ENCODE data around the gene RASSF7. TPM values are rescaled to one million over a fixed set of nuclear protein-coding genes. Genes with fewer than 3 reads are reported as not detected.

The RASSF7 gene
- total and polyA plus RNA-seq, 10 of the 15 experiments (the other 5 are each of a cell fraction or from before 2014, with no cell fraction given) = 0.39 to 29.7 (median 13.2) TPM

GRCh38 chr11:568306-569157 lies 7.8 kb downstream of the RASSF7 start (continued):
- TF ChIP-seq ZSCAN29 (IDR thresholded peaks at IDR 0.05) (peak; percentile 31; the same call in 1 of the 2 replicates), POLR2AphosphoS2 (IDR thresholded peaks at IDR 0.05; ENCODE audit: low read depth, low read length) (no peak), NR2F1 (conservative IDR thresholded peaks at IDR 0.05) (peak; percentile 91), MTA3 (IDR thresholded peaks at IDR 0.05; ENCODE audit: borderline replicate concordance, low read length) (no peak), ATF2 (IDR thresholded peaks at IDR 0.05; ENCODE audit: low read length) (no peak), CHD1 (IDR thresholded peaks at IDR 0.05; ENCODE audit: low read depth, low read length) (peak; percentile 98), CEBPB (IDR thresholded peaks at IDR 0.05; ENCODE audit: borderline replicate concordance in 1 of 2, low read depth in 2 of 2, low read length in 2 of 2) (no peak), PAX5 (IDR thresholded peaks at IDR 0.05; ENCODE audit: borderline replicate concordance, low read depth, low read length) (0 out of 2 replicates have a peak, but pooled peaks have one; percentile 4), BHLHE40 (IDR thresholded peaks at IDR 0.05; ENCODE audit: borderline replicate concordance in 1 of 2, low read depth in 2 of 2, low read length in 1 of 2) (peak; percentile 95 to 99), PRDM15 (CRISPR knock-in tag; IDR thresholded peaks at IDR 0.05) (no peak), JUNB (IDR thresholded peaks at IDR 0.05) (no peak), TCF3 (IDR thresholded peaks at IDR 0.05; ENCODE audit: borderline replicate concordance, insufficient read depth, low read depth, low read length) (peak; percentile 95), SUPT20H (IDR thresholded peaks at IDR 0.05; ENCODE audit: borderline replicate concordance, control insufficient read depth, low read depth, low read length) (no peak), STAT3 (IDR thresholded peaks at IDR 0.05; ENCODE audit: low read depth, low read length) (no peak)
- TF ChIP-seq, protein P1, sequence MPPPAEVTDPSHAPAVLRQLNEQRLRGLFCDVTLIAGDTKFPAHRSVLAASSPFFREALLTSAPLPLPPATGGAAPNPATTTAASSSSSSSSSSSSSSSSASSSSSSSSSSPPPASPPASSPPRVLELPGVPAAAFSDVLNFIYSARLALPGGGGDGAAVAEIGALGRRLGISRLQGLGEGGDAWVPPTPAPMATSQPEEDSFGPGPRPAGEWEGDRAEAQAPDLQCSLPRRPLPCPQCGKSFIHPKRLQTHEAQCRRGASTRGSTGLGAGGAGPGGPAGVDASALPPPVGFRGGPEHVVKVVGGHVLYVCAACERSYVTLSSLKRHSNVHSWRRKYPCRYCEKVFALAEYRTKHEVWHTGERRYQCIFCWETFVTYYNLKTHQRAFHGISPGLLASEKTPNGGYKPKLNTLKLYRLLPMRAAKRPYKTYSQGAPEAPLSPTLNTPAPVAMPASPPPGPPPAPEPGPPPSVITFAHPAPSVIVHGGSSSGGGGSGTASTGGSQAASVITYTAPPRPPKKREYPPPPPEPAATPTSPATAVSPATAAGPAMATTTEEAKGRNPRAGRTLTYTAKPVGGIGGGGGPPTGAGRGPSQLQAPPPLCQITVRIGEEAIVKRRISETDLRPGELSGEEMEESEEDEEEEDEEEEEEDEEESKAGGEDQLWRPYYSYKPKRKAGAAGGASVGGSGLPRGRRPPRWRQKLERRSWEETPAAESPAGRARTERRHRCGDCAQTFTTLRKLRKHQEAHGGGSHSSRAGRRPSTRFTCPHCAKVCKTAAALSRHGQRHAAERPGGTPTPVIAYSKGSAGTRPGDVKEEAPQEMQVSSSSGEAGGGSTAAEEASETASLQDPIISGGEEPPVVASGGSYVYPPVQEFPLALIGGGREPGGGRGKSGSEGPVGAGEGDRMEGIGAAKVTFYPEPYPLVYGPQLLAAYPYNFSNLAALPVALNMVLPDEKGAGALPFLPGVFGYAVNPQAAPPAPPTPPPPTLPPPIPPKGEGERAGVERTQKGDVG (CRISPR knock-in tag; IDR thresholded peaks at IDR 0.05) = no peak
- TF ChIP-seq, protein P2, sequence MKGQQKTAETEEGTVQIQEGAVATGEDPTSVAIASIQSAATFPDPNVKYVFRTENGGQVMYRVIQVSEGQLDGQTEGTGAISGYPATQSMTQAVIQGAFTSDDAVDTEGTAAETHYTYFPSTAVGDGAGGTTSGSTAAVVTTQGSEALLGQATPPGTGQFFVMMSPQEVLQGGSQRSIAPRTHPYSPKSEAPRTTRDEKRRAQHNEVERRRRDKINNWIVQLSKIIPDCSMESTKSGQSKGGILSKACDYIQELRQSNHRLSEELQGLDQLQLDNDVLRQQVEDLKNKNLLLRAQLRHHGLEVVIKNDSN (IDR thresholded peaks at IDR 0.05; ENCODE audit: borderline replicate concordance, extremely low read length, insufficient read depth, low read depth, low read length) = no peak

Data from GM12878 (cell line).